ENCODE data around the gene USP54.
"Not testable (repeated sequence)": the region's sequence is repeated elsewhere in the genome, so short reads cannot be mapped to it uniquely, and the experiment has no call there.

- TF ChIP-seq POLR2A (IDR thresholded peaks at IDR 0.05; ENCODE audit: low read length); GATA1 (IDR thresholded peaks at IDR 0.05; ENCODE audit: low read depth, low read length): not testable (repeated sequence)
These were observed 12.2 kb downstream of the USP54 start for GRCh38 chr10:73578927-73579326.

All from erythroblast (primary cell).